22Rv1 (cell line): ENCODE data around the gene P2RX7.

Experiments
- CTCF ChIP-seq: fragments of 450-650 bp; IDR thresholded peaks from 2 replicates; pipeline ENCODE4 v1.5.1; 2017; ENCODE audit warnings: mild to moderate bottlenecking
- ZFX ChIP-seq: fragments of 450-650 bp; IDR thresholded peaks from 2 replicates; pipeline ENCODE4 v1.6.1; 2017; ENCODE audit warnings: antibody characterized with exemption, borderline replicate concordance

GRCh38 chr12:121158085-121158484 is 25.4 kb downstream of the P2RX7 start:
- TF ChIP-seq CTCF: no peak
- TF ChIP-seq ZFX: no peak
